Adrenal gland (tissue), 12 donors: ENCODE data around the gene TNFRSF4. TPM values are rescaled to one million over a fixed set of nuclear protein-coding genes. Genes with fewer than 3 reads are reported as not detected.

Experiments used
- DNase-seq, 7 donors: peaks; one replicate each; pipeline ENCODE4 v3.0.0-alpha.2; 2019 to 2020
- H3K27ac ChIP-seq, 5 donors: fragments of 200-600 bp; sonication (generic) in 4 of 5; 1 replicate in 3 of 5; 2 replicates in 2 of 5; pipeline versions ENCODE4 v1.5.1 to v1.8.0; 2016 to 2020; ENCODE audit warnings: mild to moderate bottlenecking in 1 of 5
- H3K27me3 ChIP-seq: fragments of 200-600 bp; 2 replicates; pipeline ENCODE4 v1.8.0; 2021
- H3K36me3 ChIP-seq, 2 donors: fragments of 200-600 bp; replicated peaks in 1 of 2; 1 replicate in 1 of 2; 2 replicates in 1 of 2; pipeline versions ENCODE4 v1.5.1 to v1.8.0; 2018 to 2022
- H3K4me1 ChIP-seq, 2 donors: fragments of 200-600 bp; replicated peaks in 1 of 2; 1 replicate in 1 of 2; 2 replicates in 1 of 2; pipeline versions ENCODE4 v1.5.1 to v1.8.0; 2018 to 2021
- H3K4me3 ChIP-seq, 4 donors: fragments of 200-600 bp; sonication (generic) in 3 of 4; one replicate each; pipeline ENCODE4 v1.5.1; 2016 to 2018
- H3K9me3 ChIP-seq, 3 donors: fragments of 200-600 bp; sonication (generic) in 1 of 3; replicated peaks in 1 of 3; 1 replicate in 2 of 3; 2 replicates in 1 of 3; pipeline versions ENCODE4 v1.5.1 to v1.8.0; 2016 to 2021
- CTCF ChIP-seq, 6 experiments: fragments of 450-650 bp in 4 of 6; fragments of 200-600 bp in 2 of 6; sonication (generic) in 1 of 6; IDR thresholded peaks; 1 replicate in 5 of 6; 2 replicates in 1 of 6; pipeline versions ENCODE4 v1.5.1 to v1.8.0; 2016 to 2021; ENCODE audit warnings: antibody characterized with exemption in 6 of 6, mild to moderate bottlenecking in 2 of 6, moderate library complexity in 1 of 6
- POLR2A ChIP-seq, 2 donors: fragments of 450-650 bp; IDR thresholded peaks; one replicate each; pipeline ENCODE4 v1.6.1; 2017; ENCODE audit warnings: antibody characterized with exemption in 2 of 2, mild to moderate bottlenecking in 2 of 2, moderate library complexity in 1 of 2
- WGBS, 4 donors: extraction: QIAGEN DNeasy Blood & Tissue Kit in 2 of 4; methylation state at CpG; one replicate each; pipeline versions ENCODE4 v1.1.5 to v1.1.7; 2013 to 2017; 5-methylcytosine and 5-hydroxymethylcytosine counted together
- intact Hi-C, 2 donors: fragments of 100-400 bp; cut with DNase I; formaldehyde crosslinking; loops; one replicate each; pipeline versions ENCODE4 v1.14.1 to v1.15.0; 2022 to 2023
- polyA plus RNA-seq, 3 donors: library from polyadenylated mRNA; stranded (reverse); fragments of 200-250 nt in 2 of 3; fragments of 350-450 nt in 1 of 3; fragmentation: Illumina TruSeq in 1 of 3; extraction: RNeasy Lipid Tissue Mini Kit (QIAGEN cat#74804) in 1 of 3; gene quantifications; one replicate each; pipeline ENCODE4 v1.2.3, GENCODE V29; 2013 to 2014
- total RNA-seq, 9 donors: library from RNA; depleted of rRNA in 4 of 9; stranded (reverse); fragments of >200 nt in 4 of 9; fragments of 120-200 nt in 1 of 9; fragmentation: NEBNext Ultra II Directional in 1 of 9; extraction: Animal tissue kit (Norgen Biotek cat#: 25700) in 1 of 9; gene quantifications; one replicate each; pipeline versions ENCODE4 v1.1.0 to v1.2.4, GENCODE V29; 2013 to 2023
- donor health status: healthy with polysubstance abuse.
- donor health status: Bipolar disorder and iron deficiency.
- donor health status: DM: yes; HTN: yes; CAD: no.
- donor health status: DM: no; HTN: no; CAD: no.
- donor health status: DM: no; HTN: no; CAD: no.
- donor health status: DM: yes; HTN: yes; CAD: no.

Gene TNFRSF4
- total and polyA plus RNA-seq, 12 donors, result 0.32 to 6.9 (median 1.1) TPM; not detected in 2

GRCh38 chr1:1189111-1189510, 24.8 kb downstream of the TNFRSF4 start:
- TF ChIP-seq CTCF (IDR thresholded peaks at IDR 0.05), result no peak
- TF ChIP-seq POLR2A (IDR thresholded peaks at IDR 0.05), result no peak
- 52 to 70% (median 67%) methylated on average over 5 of the region's 5 CpGs for WGBS, 4 donors
- H3K27ac ChIP-seq, result no peak overlapping the region

GRCh38 chr1:1187938-1188337, 26.0 kb downstream of the TNFRSF4 start:
- Histone ChIP-seq H3K36me3 (no peaks in the 10 kb centered on the region), H3K9me3 (no peaks in the 10 kb centered on the region), H3K4me1 (no peaks in the 10 kb centered on the region), H3K4me3 (no peak overlapping the region), H3K27ac (no peak overlapping the region), H3K27me3 (peaks cover 7% of the 10 kb centered on the region)
- DNase-seq, result no peak
- TF ChIP-seq POLR2A (IDR thresholded peaks at IDR 0.05) (no peak), CTCF (IDR thresholded peaks at IDR 0.05) (no peak)
- intact Hi-C loops, result no loop called here

More at GRCh38 chr1:1189111-1189510, 24.8 kb downstream of the TNFRSF4 start:
- Histone ChIP-seq H3K4me3 (no peak overlapping the region), H3K4me1 (no peaks in the 10 kb centered on the region), H3K9me3 (peaks cover 0 to under 1% (median 0%) of the 10 kb centered on the region in 3 donors), H3K36me3 (no peaks in the 10 kb centered on the region), H3K27me3 (no peaks in the 10 kb centered on the region)
- intact Hi-C loops, result no loop called here
- no peak for DNase-seq

- DNase-seq, result peak in 1 of 7 donors; percentile 5
- 86 to 89% (median 87%) methylated on average over 13 to 31 of the region's 31 CpGs for whole genome bisulfite sequencing, 4 donors
- no peak for TF ChIP-seq POLR2A (IDR thresholded peaks at IDR 0.05)
- TF ChIP-seq CTCF (IDR thresholded peaks at IDR 0.05), result no peak
- Histone ChIP-seq H3K27me3 (peaks cover 11% of the 10 kb centered on the region), H3K36me3 (no peaks in the 10 kb centered on the region), H3K4me1 (no peaks in the 10 kb centered on the region), H3K9me3 (no peaks in the 10 kb centered on the region), H3K27ac (no peak overlapping the region), H3K4me3 (no peak overlapping the region)
- intact Hi-C loops, result no loop called here
These were observed 28.7 kb downstream of the TNFRSF4 start for GRCh38 chr1:1185101-1185765.

GRCh38 chr1:1183833-1184775, 29.8 kb downstream of the TNFRSF4 start:
- Histone ChIP-seq H3K4me1 (no peaks in the 10 kb centered on the region), H3K9me3 (no peaks in the 10 kb centered on the region), H3K36me3 (no peaks in the 10 kb centered on the region), H3K27ac (no peak overlapping the region), H3K4me3 (no peak overlapping the region), H3K27me3 (peaks cover 16% of the 10 kb centered on the region)
- TF ChIP-seq POLR2A (IDR thresholded peaks at IDR 0.05), result no peak
- TF ChIP-seq CTCF (IDR thresholded peaks at IDR 0.05), result no peak
- intact Hi-C loops, result no loop called here
- 71 to 86% (median 81%) methylated on average over 14 to 32 of the region's 33 CpGs for WGBS, 4 donors
- peak in 1 of 7 donors; percentile 3 for DNase-seq
